Stimulated activated CD8-positive, alpha-beta memory T cell treated with anti-CD3 and anti-CD28 coated beads, Interleukin-12 subunit alpha, Interleukin-12 subunit beta, amount 100 ng/mL, for 24 hours (primary cell): ENCODE measurements around the gene WASF2.
"Not testable (repeated sequence)": the region's sequence is repeated elsewhere in the genome, so short reads cannot be mapped to it uniquely, and the experiment has no call there.

Source experiments
- DNase-seq: peaks from one replicate; pipeline ENCODE4 v3.0.0-alpha.2; 2020; ENCODE audit errors: extremely low read depth

Gene WASF2

GRCh38 chr1:27521861-27522431 lies 32.0 kb upstream of the WASF2 start:
- no peak for DNase-seq

- no peak for DNase-seq
These were observed 31.4 kb upstream of the WASF2 start for GRCh38 chr1:27521336-27521831.

GRCh38 chr1:27520651-27521050 lies 30.7 kb upstream of the WASF2 start:
- DNase-seq: no peak

DNA sequence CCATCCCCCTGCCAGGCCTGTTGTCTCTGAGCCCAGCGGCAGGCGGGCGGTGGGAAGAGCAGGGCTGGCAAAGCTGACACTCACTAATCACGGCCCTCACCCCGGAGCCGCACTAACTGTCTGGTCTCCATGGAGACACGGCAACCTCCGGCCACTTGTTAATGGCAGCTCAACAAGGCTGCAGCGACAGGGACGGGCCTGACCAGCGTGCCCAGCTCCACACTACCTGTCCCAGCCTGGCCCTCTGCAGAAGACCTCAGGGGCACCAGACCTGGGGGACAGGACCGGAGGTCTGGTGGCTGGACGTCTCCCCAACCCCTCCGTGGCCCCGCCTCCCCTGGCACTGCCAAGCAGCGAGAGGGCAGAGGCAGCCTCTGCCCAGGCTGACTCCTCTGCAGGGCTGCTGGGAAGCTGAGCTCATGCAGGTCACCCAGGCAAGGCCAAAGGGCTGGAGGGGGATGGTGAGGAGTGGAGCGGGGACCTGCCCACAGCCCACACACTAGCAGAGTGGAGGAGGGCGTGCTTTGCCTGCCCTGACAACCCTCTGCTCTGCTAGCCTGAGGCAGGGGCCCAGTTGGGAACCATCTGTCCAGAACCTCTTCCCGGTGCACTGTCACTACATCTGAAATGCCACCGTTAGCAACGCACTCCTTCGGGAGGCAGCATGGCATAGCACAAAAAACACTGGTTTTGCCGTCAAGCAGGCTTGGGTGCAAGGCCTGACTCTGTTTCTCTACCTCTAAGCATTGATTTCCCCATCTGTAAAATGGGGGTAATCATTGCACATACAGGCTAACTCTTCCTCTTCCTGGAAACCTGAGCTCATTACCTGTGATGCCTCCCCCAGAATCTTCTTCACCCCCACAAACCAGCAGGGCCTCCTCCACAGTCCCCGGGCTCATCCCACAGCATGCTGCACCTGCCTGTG lies 29.6 kb upstream of the WASF2 start:
- no peak for DNase-seq

DNA sequence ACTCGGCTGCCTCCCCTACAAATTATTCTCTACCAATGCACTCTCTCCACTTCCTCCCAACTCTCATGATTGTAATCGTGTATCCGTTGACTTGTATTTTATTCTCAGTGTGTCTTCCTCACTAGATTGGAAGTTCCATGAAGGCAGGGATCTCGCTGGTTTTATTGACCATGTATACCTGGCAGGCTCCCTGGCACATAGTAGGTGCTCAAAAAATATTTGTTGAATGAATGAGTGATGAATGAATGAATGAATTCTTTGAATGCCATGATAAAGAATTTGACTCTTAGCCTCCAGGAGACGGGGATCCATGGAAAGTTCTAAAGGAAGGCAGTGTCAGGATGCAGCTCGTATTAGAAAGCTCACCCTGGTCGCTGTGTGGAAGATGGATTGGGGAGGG lies 28.8 kb upstream of the WASF2 start:
- no peak for DNase-seq

DNA sequence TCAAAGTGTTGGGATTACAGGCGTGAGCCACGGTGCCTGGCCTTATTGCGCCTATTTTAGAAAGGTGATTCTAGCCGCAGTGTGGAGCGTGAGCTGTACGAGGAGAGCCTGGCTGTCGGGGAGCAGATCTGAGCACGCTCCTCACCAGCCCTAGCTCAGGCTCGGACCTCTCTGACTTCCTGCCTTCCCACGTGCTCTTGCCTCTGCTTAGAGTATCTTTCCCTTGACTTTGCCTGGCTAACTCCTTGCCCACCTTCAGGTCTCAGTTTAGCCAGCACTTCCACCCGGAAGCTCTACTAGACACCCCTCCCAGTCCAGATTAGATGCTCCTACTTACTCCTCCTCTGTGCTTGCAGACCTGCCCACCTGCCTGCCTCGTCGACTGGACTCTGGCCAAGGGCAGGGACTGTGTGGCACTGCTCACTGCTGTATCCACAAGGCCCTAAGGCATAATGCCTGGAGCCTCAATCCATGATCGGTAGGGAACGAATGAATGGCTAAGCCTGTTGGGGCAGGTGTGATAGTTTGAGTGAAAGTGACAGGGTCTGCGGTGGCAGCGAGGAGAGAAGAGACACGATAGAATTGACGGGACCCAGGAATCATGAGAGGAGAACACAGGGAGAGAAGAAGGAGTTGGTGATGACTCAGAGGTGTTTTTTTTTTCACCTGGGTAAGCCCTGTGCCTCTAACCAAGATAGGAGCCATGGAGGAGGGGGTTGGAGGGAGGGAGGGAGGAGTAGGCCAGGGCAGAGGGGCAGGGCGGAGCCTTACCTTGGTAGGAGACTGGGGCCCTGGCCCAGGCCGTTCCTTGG lies 28.1 kb upstream of the WASF2 start:
- DNase-seq: no peak

- DNase-seq: no peak
These were observed 27.3 kb upstream of the WASF2 start for GRCh38 chr1:27517301-27517700.

GRCh38 chr1:27515626-27516025 lies 25.7 kb upstream of the WASF2 start:
- DNase-seq: no peak

DNA sequence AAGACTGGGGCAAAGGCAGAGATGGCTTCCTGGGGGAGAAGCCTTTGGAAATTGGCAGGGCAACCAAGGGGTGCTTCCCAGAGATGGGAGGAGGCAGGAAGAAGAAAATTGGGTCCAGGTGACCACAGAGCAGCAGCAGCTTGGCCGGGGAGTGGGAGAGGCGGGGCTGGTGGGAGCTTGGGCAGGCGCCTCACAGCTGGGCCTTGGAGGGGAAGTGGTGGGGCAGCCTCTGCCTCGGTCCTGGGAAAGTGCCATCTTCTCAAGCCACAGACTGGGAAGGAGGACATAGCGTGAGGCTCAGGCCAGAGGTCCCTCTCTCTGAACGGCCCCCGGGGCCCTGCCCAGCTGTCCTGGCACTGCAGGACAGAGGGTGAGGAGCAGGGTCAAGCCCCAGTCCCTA lies 24.0 kb upstream of the WASF2 start:
- DNase-seq: no peak

DNA sequence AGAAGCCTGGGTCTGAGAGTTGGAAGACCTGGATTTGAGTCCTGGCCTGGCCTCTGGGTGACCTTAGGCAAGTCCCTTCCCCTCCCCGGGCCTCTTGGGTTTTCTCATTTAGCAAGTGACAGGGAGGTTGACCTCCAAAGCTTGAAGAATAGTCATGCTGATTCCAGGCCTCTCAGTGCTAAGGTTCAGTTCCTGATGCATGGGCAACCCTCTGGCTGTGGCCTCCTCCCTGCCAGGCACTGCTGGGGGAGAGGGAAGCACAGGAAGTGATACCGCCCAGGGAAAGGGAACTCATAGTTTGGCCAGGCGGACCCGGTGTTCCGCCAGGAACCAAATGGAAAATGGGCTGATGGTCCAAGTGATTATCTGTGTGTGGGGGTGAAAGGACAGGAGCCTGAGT lies 23.6 kb upstream of the WASF2 start:
- no peak for DNase-seq

- no peak for DNase-seq
These were observed 19.4 kb upstream of the WASF2 start for GRCh38 chr1:27509127-27510080.

DNA sequence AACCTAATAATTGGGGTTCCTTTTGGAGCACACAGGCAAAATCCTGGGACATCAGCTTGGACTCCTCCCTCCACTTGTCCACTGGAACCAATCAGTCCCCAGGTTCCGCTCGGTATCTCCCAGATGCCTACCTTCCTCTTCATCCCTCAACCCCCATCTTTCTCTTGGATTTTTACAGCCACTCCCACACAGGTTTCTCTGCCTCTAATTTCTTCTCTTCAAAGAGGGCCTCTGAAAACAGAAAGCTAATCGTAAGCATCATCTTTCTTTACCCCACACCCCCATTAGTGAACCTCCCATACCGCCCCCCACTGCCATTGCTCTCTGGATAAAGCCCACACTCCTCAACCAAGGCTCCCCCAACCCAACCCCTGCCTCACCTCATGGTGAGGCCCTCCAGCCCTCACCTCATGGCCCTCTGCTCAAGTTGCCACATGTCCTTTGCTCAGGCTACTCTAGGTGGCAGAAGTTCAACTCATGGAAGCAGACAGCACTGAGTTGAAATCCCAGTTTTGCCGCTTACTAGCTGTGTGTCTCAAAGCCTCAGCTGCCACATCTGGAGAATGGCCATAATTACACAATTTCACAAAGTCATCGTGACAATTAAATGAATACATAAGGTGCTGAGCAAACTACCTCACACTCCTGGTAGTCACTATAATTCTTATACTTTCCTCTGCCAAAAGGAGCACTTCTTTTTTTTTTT lies 18.1 kb upstream of the WASF2 start:
- no peak for DNase-seq

GRCh38 chr1:27506703-27507102 lies 16.7 kb upstream of the WASF2 start:
- DNase-seq: no peak

- no peak for DNase-seq
These were observed 15.4 kb upstream of the WASF2 start for GRCh38 chr1:27505420-27505680.

DNA sequence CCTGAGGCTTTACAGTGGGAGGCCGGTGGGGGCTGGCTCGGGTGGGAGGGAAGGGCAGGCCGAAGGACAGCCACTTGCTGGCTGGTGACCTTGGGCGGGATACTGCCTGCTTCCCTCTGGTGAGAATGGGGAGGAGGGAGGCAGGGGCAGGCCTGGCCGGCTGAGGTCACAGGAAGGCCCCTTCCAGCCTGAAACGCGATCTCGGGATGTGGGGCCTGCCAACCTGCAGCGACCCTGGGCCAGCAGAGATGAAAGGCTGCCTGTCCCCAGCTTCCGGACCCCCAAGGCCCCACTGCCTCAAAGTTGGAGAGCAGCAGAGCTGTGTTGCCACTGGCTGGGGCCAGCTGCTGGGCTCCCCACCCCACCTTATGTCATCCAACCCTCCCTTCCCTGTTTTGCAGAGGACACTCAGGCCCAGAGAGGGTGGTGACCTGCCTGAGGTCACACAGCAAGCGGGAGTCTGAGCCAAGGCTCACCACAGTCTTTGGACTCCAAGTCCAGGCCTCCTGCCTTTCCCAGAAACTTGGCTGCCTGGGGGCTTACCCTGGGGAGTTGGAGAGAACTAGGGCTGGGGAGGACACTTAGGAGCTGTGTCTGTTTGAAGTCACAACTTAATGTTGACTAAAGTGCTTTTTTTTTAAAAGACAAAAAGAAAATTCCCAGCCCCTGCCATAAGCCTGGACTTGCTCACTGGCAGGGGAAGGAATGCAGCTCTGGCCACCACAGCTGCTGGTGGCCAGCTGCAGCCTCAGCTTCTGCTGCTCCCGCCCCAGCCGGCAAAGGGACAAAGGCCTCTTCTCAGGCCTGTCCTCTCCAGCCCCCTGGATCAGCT lies 14.8 kb upstream of the WASF2 start:
- DNase-seq: no peak

DNA sequence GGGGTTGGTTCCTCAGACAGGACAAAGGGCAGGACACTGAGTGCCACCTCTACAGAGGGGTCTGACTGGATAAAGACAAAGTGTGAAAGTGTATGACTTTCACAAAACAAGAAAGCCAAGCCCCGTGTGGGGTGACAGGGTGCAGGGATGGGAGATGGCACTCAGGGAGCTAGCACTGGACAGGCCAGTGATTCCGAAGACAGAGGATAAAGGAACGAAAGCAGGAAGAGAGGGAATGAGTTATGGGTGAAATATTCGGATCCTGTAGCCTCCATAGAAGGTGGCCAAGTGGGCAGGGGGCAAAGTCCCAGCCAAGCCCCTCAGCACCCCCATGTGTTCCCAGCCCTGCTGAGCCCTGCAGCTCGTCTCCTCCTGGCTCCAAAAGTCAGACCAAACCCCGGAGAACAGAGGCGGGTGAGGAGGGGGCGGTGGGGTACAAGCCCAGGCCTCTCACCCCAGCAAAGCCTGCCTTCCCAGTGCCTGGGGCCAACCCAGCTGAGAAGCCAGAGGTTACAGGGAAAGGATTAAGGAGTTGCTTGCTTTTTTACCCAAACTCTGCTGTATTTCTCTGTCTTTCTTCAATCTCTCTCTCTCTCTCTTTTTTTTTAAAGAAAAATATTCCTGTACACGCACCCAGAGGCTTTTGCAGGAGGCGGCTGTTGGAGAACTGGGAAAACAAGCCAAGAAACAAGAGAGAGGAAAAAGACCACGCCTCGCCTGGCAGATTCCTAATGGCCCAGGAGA lies 14.0 kb upstream of the WASF2 start:
- DNase-seq: no peak

GRCh38 chr1:27503033-27503432 lies 13.1 kb upstream of the WASF2 start:
- DNase-seq: no peak

- DNase-seq: not testable (repeated sequence)
These were observed 11.2 kb upstream of the WASF2 start for GRCh38 chr1:27501159-27501558.

- no peak for DNase-seq
These were observed 9.2 kb upstream of the WASF2 start for GRCh38 chr1:27499142-27499541.
